Trophoblast cell (in vitro differentiated cells and primary cell): Measurements from ENCODE around the gene PRR33.

ENCODE experiments used
- DNase-seq, 2 donors: peaks; one replicate each; pipeline ENCODE4 v3.0.0-alpha.2; 2016
- H2AFZ ChIP-seq: 2 replicates; pipeline ENCODE4 v1.6.1; 2013; ENCODE audit warnings: low read length, moderate library complexity, mild to moderate bottlenecking; ENCODE audit not compliant: insufficient read depth, poor library complexity
- H2AK5ac ChIP-seq: 2 replicates; pipeline ENCODE4 v1.6.1; 2013; ENCODE audit warnings: mild to moderate bottlenecking, low read length
- H2BK120ac ChIP-seq: 2 replicates; pipeline ENCODE4 v1.6.1; 2013; ENCODE audit warnings: low read length, mild to moderate bottlenecking, moderate library complexity; ENCODE audit not compliant: insufficient read depth, poor library complexity
- H2BK12ac ChIP-seq: 2 replicates; pipeline ENCODE4 v1.6.1; 2013; ENCODE audit warnings: mild to moderate bottlenecking, low read length, moderate library complexity
- H2BK5ac ChIP-seq: 2 replicates; pipeline ENCODE4 v1.6.1; 2013; ENCODE audit warnings: low read length, low read depth, moderate library complexity, mild to moderate bottlenecking; ENCODE audit not compliant: poor library complexity
- H3K14ac ChIP-seq: 2 replicates; pipeline ENCODE4 v1.6.1; 2013; ENCODE audit warnings: mild to moderate bottlenecking, low read length
- H3K18ac ChIP-seq: 2 replicates; pipeline ENCODE4 v1.6.1; 2013; ENCODE audit warnings: mild to moderate bottlenecking, low read length
- H3K23ac ChIP-seq: 2 replicates; pipeline ENCODE4 v1.6.1; 2013; ENCODE audit warnings: low read length
- H3K27ac ChIP-seq: 2 replicates; pipeline ENCODE4 v1.5.1; 2013; ENCODE audit warnings: low read depth, mild to moderate bottlenecking, inconsistent platforms, low read length, moderate library complexity
- H3K27me3 ChIP-seq: 2 replicates; pipeline ENCODE4 v1.6.1; 2013; ENCODE audit warnings: inconsistent platforms, mild to moderate bottlenecking, low read length, moderate library complexity; ENCODE audit not compliant: insufficient read depth
- H3K36me3 ChIP-seq, 2 experiments: 1 replicate in 1 of 2; 2 replicates in 1 of 2; pipeline ENCODE4 v1.6.1; 2013; ENCODE audit warnings: low read length in 2 of 2, mild to moderate bottlenecking in 2 of 2, moderate library complexity in 1 of 2; ENCODE audit not compliant: insufficient read depth in 2 of 2, control insufficient read depth in 1 of 2
- H3K4ac ChIP-seq: 2 replicates; pipeline ENCODE4 v1.6.1; 2013; ENCODE audit warnings: low read depth, mild to moderate bottlenecking, low read length, moderate library complexity
- H3K4me1 ChIP-seq, 2 experiments: 1 replicate in 1 of 2; 2 replicates in 1 of 2; pipeline ENCODE4 v1.6.1; 2013; ENCODE audit warnings: low read length in 2 of 2, mild to moderate bottlenecking in 2 of 2, moderate library complexity in 1 of 2; ENCODE audit not compliant: insufficient read depth in 2 of 2, control insufficient read depth in 1 of 2
- H3K4me2 ChIP-seq: 2 replicates; pipeline ENCODE4 v1.6.1; 2013; ENCODE audit warnings: inconsistent platforms, mild to moderate bottlenecking, low read length, moderate library complexity
- H3K4me3 ChIP-seq: 2 replicates; pipeline ENCODE4 v1.5.1; 2013; ENCODE audit warnings: mild to moderate bottlenecking, low read depth, low read length, inconsistent platforms
- H3K79me1 ChIP-seq: one replicate; pipeline ENCODE4 v1.6.1; 2013; ENCODE audit warnings: low read length
- H3K79me2 ChIP-seq: 2 replicates; pipeline ENCODE4 v1.6.1; 2013; ENCODE audit warnings: low read length, mild to moderate bottlenecking; ENCODE audit not compliant: control insufficient read depth, insufficient read depth, poor library complexity
- H3K9ac ChIP-seq: 2 replicates; pipeline ENCODE4 v1.6.1; 2013; ENCODE audit warnings: mild to moderate bottlenecking, low read length
- H3K9me3 ChIP-seq: 2 replicates; pipeline ENCODE4 v1.6.1; 2013; ENCODE audit warnings: low read depth, mild to moderate bottlenecking, control low read depth, inconsistent platforms, low read length; ENCODE audit not compliant: insufficient read depth
- H4K12ac ChIP-seq: 2 replicates; pipeline ENCODE4 v1.6.1; 2013; ENCODE audit warnings: low read depth, mild to moderate bottlenecking, low read length, moderate library complexity
- H4K8ac ChIP-seq: 2 replicates; pipeline ENCODE4 v1.6.1; 2013; ENCODE audit warnings: low read depth, mild to moderate bottlenecking, low read length, moderate library complexity
- H4K91ac ChIP-seq: one replicate; pipeline ENCODE4 v1.6.1; 2013; ENCODE audit warnings: low read depth, mild to moderate bottlenecking, low read length, moderate library complexity
- WGBS: extraction: QIAGEN DNeasy Blood & Tissue Kit; methylation state at CpG from one replicate; pipeline ENCODE4 v1.1.7; 2013; ENCODE audit warnings: missing lambda C conversion rate; ENCODE audit not compliant: insufficient read length, insufficient coverage; ENCODE audit errors: extremely low coverage; 5-methylcytosine and 5-hydroxymethylcytosine counted together

PRR33 gene

DNA sequence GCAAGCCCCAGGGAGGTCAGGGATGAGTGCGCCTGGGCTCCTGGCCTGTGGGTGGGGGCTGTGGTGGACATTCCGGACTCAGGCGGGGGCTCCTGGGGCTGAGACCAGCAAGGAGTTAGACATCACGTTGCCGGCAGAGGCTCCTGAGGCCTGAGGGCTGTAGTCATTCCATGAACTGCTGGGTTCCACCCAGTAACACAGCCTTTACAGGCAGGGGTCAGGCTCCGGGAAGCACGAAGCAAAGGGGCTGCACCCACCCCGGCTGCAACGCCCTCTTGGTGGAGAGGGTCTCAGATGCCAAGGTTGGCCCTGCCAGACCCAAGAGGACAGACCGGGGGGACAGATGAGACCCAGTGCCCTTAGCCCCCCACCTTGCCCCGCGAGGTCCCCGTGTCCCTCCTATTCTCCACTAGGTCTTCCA is 36.8 kb upstream of the PRR33 start:
- Histone ChIP-seq H3K4me1 (peaks cover 18 to 21% of the 10 kb centered on the region in 2 experiments), H3K79me1 (peaks cover 7% of the 10 kb centered on the region), H3K27ac (no peak overlapping the region), H4K8ac (peak overlapping the region; percentile 8), H3K4me2 (no peak overlapping the region), H2BK12ac (no peak overlapping the region), H2BK5ac (no peak overlapping the region), H3K4ac (no peak overlapping the region), H4K91ac (peak overlapping the region; percentile 75), H3K4me3 (no peak overlapping the region), H4K12ac (no peak overlapping the region), H3K36me3 (no peaks in the 10 kb centered on the region), H3K9ac (no peak overlapping the region), H3K9me3 (peaks cover 3% of the 10 kb centered on the region), H2AFZ (no peak overlapping the region), H3K14ac (no peak overlapping the region), H3K18ac (no peak overlapping the region), H2AK5ac (no peak overlapping the region), H3K27me3 (no peaks in the 10 kb centered on the region), H2BK120ac (no peak overlapping the region), H3K79me2 (no peaks in the 10 kb centered on the region), H3K23ac (no peak overlapping the region)
- DNase-seq, result peak in 1 of 2 donors; percentile 4
- no CpG with 5 or more reads among the region's 13 CpGs for WGBS

DNA sequence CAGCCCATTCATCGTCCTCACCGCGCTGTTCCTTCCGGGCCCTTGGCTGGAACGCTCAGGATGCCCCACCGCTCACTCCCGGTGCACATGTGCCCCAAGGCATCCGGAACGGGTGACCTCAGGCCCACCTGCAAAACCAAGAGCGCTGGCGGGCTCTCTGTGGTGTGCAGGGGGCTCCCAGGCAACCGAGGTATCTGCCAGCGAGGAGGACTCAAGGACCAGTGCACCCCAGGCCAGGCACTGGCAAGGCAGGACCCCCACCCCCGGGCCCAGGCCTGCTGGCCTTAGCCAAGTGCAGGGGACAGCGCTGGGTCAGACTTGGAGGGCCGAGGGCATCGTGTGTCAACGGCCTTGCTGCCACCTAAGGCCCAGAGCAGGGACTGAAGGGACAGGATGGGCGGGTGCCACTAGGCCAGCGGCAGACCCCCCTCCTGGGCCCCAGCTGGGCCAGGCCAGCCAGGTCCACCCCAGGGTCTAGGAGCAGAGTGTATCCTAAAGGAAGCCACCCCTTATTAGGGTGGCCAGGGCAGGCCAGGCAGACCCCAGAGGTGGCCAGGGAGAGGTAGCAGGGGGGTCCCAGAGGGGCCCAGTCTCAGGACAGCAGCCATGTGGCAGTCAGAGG is 36.3 kb upstream of the PRR33 start:
- Histone ChIP-seq H2BK5ac (no peak overlapping the region), H3K4me1 (peaks cover 18 to 21% of the 10 kb centered on the region in 2 experiments), H3K9me3 (no peaks in the 10 kb centered on the region), H3K4me2 (no peak overlapping the region), H3K9ac (no peak overlapping the region), H3K27me3 (no peaks in the 10 kb centered on the region), H3K79me2 (no peaks in the 10 kb centered on the region), H4K8ac (peak overlapping the region; percentile 25), H3K4ac (no peak overlapping the region), H3K36me3 (no peaks in the 10 kb centered on the region), H3K23ac (no peak overlapping the region), H3K14ac (peak overlapping the region; percentile 32), H2BK120ac (peak overlapping the region; percentile 34), H3K79me1 (peaks cover 7% of the 10 kb centered on the region), H2BK12ac (peak overlapping the region; percentile 35), H3K18ac (no peak overlapping the region), H2AK5ac (no peak overlapping the region), H4K12ac (peak overlapping the region; percentile 1), H3K4me3 (no peak overlapping the region), H3K27ac (no peak overlapping the region), H4K91ac (peak overlapping the region; percentile 75), H2AFZ (no peak overlapping the region)
- WGBS, result no CpG with 5 or more reads among the region's 20 CpGs
- no peak for DNase-seq

DNA sequence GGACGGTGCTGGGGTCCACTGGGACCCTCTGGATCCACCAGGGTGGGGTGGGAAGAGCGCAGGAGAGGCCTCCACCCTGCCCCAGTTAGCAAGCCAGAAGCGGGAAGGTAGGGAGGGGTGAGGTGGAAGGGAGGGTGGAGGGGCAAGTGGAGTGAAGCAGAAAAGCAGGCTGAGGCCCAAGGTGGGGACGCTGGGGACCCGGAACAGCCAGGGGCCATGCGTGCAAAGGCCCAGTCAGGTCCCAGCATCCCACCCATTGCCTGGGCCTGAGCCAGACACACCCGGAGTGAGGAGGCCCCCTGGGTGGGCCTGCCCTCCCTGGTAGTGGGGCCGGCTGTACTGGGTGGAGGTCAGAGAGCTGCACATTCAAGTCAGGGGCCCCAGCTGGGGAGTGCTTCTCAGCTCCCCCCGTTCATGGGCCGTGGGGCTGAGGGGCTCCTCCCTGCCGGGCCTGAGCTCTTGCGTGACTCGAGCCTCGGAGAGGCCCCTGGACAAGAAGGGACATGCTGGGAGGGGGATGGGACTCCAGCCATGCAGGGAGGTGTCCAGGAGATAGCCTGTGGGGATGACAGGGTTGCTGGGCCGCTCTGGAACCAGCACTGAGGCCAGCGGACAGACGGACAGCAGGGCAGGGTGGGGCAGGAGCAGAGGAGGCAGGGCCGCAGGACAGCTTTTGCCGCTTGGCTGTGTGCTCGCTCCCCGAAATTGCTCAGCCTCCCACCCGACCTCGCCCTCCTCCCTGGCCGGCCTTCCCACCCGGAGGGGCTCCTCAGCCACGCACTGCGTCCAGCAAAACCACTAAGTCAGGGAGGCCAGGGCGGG is 35.5 kb upstream of the PRR33 start:
- Histone ChIP-seq H3K9me3 (no peaks in the 10 kb centered on the region), H4K91ac (peak overlapping the region; percentile 84), H3K27ac (peak overlapping the region; percentile 9), H3K79me1 (peaks cover 7% of the 10 kb centered on the region), H3K18ac (no peak overlapping the region), H4K8ac (peak overlapping the region; percentile 25), H3K4ac (peak overlapping the region; percentile 30), H3K14ac (peak overlapping the region; percentile 32), H3K4me3 (no peak overlapping the region), H3K36me3 (no peaks in the 10 kb centered on the region), H2BK120ac (peak overlapping the region; percentile 45), H3K4me1 (peaks cover 18 to 21% of the 10 kb centered on the region in 2 experiments), H3K79me2 (no peaks in the 10 kb centered on the region), H2AK5ac (no peak overlapping the region), H3K4me2 (no peak overlapping the region), H2BK5ac (peak overlapping the region; percentile 22), H2AFZ (peak overlapping the region; percentile 38), H3K27me3 (no peaks in the 10 kb centered on the region), H3K23ac (no peak overlapping the region), H2BK12ac (peak overlapping the region; percentile 22), H4K12ac (peak overlapping the region; percentile 25), H3K9ac (no peak overlapping the region)
- no CpG with 5 or more reads among the region's 28 CpGs for whole genome bisulfite sequencing
- peak in 1 of 2 donors; percentile 14 for DNase-seq

DNA sequence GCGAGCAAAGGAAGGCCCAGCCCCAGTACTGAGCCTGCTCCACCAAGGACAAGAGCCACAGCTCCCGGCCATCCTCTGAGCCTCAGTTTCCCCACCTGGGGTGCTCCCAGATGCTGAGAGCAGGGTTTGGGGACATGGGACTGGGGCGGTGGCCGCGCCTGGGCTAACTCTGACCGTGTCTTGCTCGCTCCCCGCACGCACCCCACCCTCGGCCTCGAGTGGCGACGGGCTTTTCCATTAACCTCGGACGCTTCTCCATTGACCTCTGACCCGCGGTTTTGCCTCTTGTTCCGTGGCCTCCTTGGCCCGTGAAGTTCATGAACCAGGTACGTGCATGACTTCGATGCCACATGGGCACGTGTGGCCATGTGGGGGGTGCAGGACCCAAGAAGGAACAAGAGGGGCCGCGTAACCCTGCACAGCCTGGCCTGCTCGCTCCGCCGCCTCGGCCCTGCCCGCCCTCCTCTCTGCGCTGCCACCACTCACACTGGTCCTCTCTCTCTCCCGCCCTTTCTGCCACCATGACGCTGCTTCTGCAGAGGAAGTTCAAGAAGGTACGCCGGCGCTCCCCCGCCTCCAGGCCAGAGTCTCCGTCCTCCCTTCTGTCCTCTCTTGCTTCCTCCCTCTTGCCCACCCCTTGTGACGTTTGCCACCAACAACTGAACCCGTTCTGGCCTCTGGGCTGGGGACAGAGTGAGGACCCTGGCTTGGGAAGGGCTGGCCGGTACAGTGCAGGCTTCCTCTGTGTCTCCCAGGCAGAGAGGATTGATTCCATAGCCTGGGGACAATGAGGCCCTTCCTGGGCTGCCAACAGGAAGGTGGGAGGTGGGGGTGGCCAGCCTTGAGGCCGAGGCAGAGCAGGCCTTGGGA is 34.7 kb upstream of the PRR33 start:
- WGBS, result no CpG with 5 or more reads among the region's 41 CpGs
- H3K4me3 ChIP-seq, result no peak overlapping the region

More for the DNA sequence above, 34.7 kb upstream of the PRR33 start:
- H2BK120ac ChIP-seq, result peak overlapping the region; percentile 45
- no peaks in the 10 kb centered on the region for H3K36me3 ChIP-seq
- peaks cover 18 to 21% of the 10 kb centered on the region in 2 experiments for H3K4me1 ChIP-seq
- H4K91ac ChIP-seq, result peak overlapping the region; percentile 84
- H3K23ac ChIP-seq, result no peak overlapping the region
- H4K12ac ChIP-seq, result no peak overlapping the region
- no peak overlapping the region for H2BK5ac ChIP-seq
- H3K4me2 ChIP-seq, result no peak overlapping the region
- H2AK5ac ChIP-seq, result peak overlapping the region; percentile 20
- H3K27ac ChIP-seq, result no peak overlapping the region
- H3K4ac ChIP-seq, result peak overlapping the region; percentile 30
- peak overlapping the region; percentile 11 for H4K8ac ChIP-seq
- no peaks in the 10 kb centered on the region for H3K79me2 ChIP-seq
- no peaks in the 10 kb centered on the region for H3K27me3 ChIP-seq
- no peak overlapping the region for H3K18ac ChIP-seq
- no peak overlapping the region for H3K9ac ChIP-seq
- H2BK12ac ChIP-seq, result peak overlapping the region; percentile 22
- H3K14ac ChIP-seq, result peak overlapping the region; percentile 14
- peaks cover 7% of the 10 kb centered on the region for H3K79me1 ChIP-seq
- H3K9me3 ChIP-seq, result no peaks in the 10 kb centered on the region
- peak overlapping the region; percentile 38 for H2AFZ ChIP-seq
- DNase-seq, result no peak
